ENCODE data around the gene CFAP97. TPM values are rescaled to one million over a fixed set of nuclear protein-coding genes. Genes with fewer than 3 reads are reported as not detected.

The CFAP97 gene
- total and polyA plus RNA-seq, 12 donors = 3.3 to 20.9 (median 12.2) TPM

DNA sequence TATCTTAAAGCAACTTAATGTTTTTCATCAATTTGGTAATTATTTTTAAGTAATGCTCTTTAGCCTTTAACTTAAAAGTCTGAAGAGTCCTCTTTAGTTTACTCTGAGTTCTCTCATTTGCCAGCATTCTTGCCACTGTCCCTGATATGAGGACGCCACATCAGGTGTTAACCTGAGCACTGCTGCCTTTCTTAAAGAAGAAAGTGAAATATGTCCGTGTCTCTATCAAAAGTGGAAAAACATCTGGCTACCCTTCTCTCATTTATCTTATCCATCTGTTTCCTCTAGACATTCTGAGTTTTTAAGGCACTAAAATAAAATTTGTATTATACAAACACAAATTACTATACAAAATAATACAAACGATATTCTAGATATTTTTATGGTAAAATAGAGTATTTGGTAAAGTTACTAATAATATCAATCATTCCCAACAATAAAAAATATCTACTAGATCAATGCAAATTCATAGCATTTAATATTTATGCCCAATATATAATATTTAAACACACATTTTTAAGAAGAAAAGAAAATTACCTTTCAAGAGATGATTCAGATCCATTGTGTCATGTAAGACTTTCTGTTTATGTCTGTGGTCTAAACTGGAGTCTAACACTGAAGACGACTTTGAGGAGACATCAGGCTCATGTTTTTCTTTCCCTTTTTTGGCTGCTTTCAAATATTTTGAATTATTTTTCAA is 14.0 kb downstream of the CFAP97 start:
- Histone ChIP-seq H3K4me1 (peaks cover 0 to 7% (median 0%) of the 10 kb centered on the region in 9 donors), H3K36me3 (peaks cover 0 to 48% (median 12%) of the 10 kb centered on the region in 9 donors), H3K4me3 (no peak overlapping the region), H3K27ac (no peak overlapping the region), H3K9me3 (no peaks in the 10 kb centered on the region), H3K27me3 (no peaks in the 10 kb centered on the region)
- intact Hi-C loops (cut with DNase I) = loop anchor here in 1 of 10 donors (10.0 kb wide), 2 partner anchors 55 to 185 kb away; no protein-coding TSS in a partner anchor
- WGBS, 2 donors = 67 to 74% methylated on average over 4 of the region's 4 CpGs
- no peak for ATAC-seq
- TF ChIP-seq, protein P1, sequence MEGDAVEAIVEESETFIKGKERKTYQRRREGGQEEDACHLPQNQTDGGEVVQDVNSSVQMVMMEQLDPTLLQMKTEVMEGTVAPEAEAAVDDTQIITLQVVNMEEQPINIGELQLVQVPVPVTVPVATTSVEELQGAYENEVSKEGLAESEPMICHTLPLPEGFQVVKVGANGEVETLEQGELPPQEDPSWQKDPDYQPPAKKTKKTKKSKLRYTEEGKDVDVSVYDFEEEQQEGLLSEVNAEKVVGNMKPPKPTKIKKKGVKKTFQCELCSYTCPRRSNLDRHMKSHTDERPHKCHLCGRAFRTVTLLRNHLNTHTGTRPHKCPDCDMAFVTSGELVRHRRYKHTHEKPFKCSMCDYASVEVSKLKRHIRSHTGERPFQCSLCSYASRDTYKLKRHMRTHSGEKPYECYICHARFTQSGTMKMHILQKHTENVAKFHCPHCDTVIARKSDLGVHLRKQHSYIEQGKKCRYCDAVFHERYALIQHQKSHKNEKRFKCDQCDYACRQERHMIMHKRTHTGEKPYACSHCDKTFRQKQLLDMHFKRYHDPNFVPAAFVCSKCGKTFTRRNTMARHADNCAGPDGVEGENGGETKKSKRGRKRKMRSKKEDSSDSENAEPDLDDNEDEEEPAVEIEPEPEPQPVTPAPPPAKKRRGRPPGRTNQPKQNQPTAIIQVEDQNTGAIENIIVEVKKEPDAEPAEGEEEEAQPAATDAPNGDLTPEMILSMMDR (IDR thresholded peaks at IDR 0.05) = no peak
- no peak for DNase-seq

DNA sequence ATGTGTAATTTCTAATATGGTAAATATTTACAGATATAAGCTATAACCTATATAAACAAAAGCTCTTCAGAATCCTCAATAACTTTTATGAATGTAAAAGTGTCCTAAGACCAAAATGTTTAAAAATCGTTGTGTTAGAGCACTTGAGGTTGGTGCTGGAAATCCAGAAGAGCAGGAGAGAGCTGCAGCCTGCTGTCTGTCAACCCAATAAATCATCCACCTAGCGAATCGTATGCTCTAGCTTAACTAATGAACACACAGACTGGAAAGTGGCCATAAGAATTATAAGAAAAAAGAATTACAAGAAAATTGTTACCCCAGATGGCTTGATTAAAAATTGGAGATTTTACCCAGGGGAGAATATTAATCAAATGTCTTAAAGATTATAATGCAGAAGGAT is 17.0 kb downstream of the CFAP97 start:
- no peaks in the 10 kb centered on the region for H3K9me3 ChIP-seq
- no peaks in the 10 kb centered on the region for H3K27me3 ChIP-seq
- peaks cover 0 to 44% (median 12%) of the 10 kb centered on the region in 9 donors for H3K36me3 ChIP-seq
- no peak overlapping the region for H3K4me3 ChIP-seq
- intact Hi-C loops (cut with DNase I) = loop anchor here in 1 of 10 donors (10.0 kb wide), 2 partner anchors 52 to 182 kb away; no protein-coding TSS in a partner anchor
- ATAC-seq = no peak
- DNase-seq = no peak
- whole genome bisulfite sequencing, 2 donors = 70 to 79% methylated on average over 3 of the region's 3 CpGs
- TF ChIP-seq, protein P1 (IDR thresholded peaks at IDR 0.05) = no peak
- H3K4me1 ChIP-seq = peaks cover 0 to 9% (median 0%) of the 10 kb centered on the region in 9 donors
- H3K27ac ChIP-seq = no peak overlapping the region

DNA sequence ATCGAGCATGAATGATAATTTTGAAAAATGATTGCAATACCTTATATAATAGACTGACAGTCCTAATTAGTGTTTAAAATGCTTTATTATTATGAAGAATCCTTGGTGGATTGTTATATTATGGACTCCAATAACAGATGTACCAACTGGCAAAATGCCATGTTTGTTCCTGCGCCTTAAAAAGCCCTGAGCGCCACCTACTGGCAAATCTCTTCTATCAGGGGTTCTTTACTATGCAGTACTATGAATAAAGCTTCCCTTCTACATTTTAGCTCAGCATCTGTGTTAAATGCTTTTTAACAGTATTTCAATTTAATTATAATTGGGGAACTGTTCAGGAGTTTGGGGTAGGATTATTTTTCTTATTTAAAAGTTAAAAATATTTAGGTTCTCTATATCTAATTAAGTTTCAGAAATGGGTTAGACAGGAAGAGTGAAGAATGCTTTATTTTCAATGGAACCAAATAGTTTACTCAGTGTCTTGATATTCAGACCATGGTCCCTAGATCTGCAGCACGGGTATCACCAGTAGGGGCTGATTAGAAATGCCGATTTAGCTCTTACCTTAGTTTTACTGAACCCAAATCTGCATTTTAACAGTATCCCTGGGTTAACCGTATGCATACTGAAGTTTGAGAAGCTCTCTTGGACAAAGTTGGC is 20.0 kb downstream of the CFAP97 start:
- Histone ChIP-seq H3K27ac (no peak overlapping the region), H3K27me3 (no peaks in the 10 kb centered on the region), H3K36me3 (peaks cover 0 to 21% (median 0%) of the 10 kb centered on the region in 9 donors), H3K4me3 (no peak overlapping the region), H3K4me1 (peaks cover 0 to 9% (median 0%) of the 10 kb centered on the region in 9 donors), H3K9me3 (no peaks in the 10 kb centered on the region)
- TF ChIP-seq, protein P1 (IDR thresholded peaks at IDR 0.05) = peak; percentile 74 to 96 (median 88)
- intact Hi-C loops (cut with DNase I) = loop anchor here in 6 of 10 donors (1.0 to 10.0 kb wide), 7 partner anchors 41 to 179 kb away; partner anchors contain the start of gene SLC25A4 (in 1 of the 6)
- DNase-seq (peak; percentile 37 to 90), ATAC-seq (peak; percentile 50 to 90 (median 69))
- WGBS, 2 donors = 40 to 42% methylated on average over 6 of the region's 6 CpGs

DNA sequence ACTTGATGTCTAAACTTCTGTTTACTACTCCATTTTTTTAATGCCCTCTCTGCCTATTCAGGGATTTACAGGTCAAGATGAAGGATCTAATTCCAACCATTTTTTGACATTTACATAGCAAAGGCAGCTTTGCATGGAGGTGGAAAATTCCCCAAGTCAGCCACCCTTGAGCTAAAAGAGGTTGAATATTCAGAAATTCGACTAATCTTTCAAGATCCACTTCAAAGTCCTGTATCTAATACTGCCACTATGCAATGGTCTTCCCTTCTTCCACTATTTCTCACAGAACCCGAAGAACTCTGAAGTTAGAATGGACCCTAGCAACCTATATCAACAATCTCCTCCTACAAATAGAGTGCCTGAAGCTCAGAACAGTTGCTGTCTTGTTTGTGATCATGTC is 21.6 kb downstream of the CFAP97 start:
- ATAC-seq (no peak), DNase-seq (no peak)
- Histone ChIP-seq H3K27me3 (no peaks in the 10 kb centered on the region), H3K4me3 (no peak overlapping the region), H3K27ac (no peak overlapping the region), H3K4me1 (peaks cover 0 to 9% (median 0%) of the 10 kb centered on the region in 9 donors), H3K9me3 (no peaks in the 10 kb centered on the region), H3K36me3 (peaks cover 0 to 6% (median 0%) of the 10 kb centered on the region in 9 donors)
- TF ChIP-seq, protein P1 (IDR thresholded peaks at IDR 0.05) = no peak
- intact Hi-C loops (cut with DNase I) = loop anchor here in 5 of 10 donors (5.0 to 10.0 kb wide), 6 partner anchors 40 to 177 kb away; partner anchors contain the start of gene SLC25A4 (in 1 of the 5)
- WGBS, 2 donors = 63 to 76% methylated on average over 2 of the region's 2 CpGs

Data from heart right ventricle (tissue), 16 donors.